Panc1 (cell line): ENCODE data around the gene MYADML2. TPM values are rescaled to one million over a fixed set of nuclear protein-coding genes. Genes with fewer than 3 reads are reported as not detected.

Source experiments
- ATAC-seq: fragments of 200-7000 bp; cut with Tn5 transposase; 2 replicates; pipeline ENCODE4 v1.9.1; 2020; ENCODE audit warnings: mild to moderate bottlenecking, moderate library complexity
- BruUV-seq: library from RNA; stranded (reverse); fragments of 400-500 nt; replicated peaks from 2 replicates; lab custom pipeline; 2021; lab: Mats Ljungman, UMichigan
- CTCF ChIA-PET: fragments of 300-600 bp; sonication (Branson Sonifier 250); formaldehyde crosslinking; loops from one replicate; lab custom pipeline; 2022; ENCODE audit warnings: antibody characterized with exemption; lab: Charles Lee
- POLR2A ChIA-PET: fragments of 300-600 bp; sonication (Branson Sonifier 250); formaldehyde crosslinking; loops from one replicate; lab custom pipeline; 2022; ENCODE audit warnings: antibody characterized with exemption; lab: Charles Lee
- DNase-seq: peaks from one replicate; pipeline ENCODE4 v3.0.0-alpha.2; 2010; ENCODE audit warnings: low read depth, low spot score
- H3K27ac ChIP-seq: 2 replicates; pipeline ENCODE4 v1.5.1; 2011; ENCODE audit warnings: mild to moderate bottlenecking, low read length, inconsistent platforms
- H3K27me3 ChIP-seq: fragments of 200-500 bp; sonication (Bioruptor generic); 2 replicates; pipeline ENCODE4 v1.6.0; 2014; ENCODE audit warnings: low read length, inconsistent platforms; ENCODE audit not compliant: control insufficient read depth, insufficient read depth
- H3K36me3 ChIP-seq: fragments of 200-500 bp; sonication (Bioruptor generic); 2 replicates; pipeline ENCODE4 v1.5.1; 2014; ENCODE audit warnings: inconsistent platforms, mild to moderate bottlenecking, low read length, moderate library complexity; ENCODE audit not compliant: control insufficient read depth, insufficient read depth
- H3K4me1 ChIP-seq: 2 replicates; pipeline ENCODE4 v1.5.1; 2011; ENCODE audit warnings: inconsistent platforms, mild to moderate bottlenecking, low read length, moderate library complexity; ENCODE audit not compliant: control insufficient read depth, insufficient read depth
- H3K4me3 ChIP-seq, 2 experiments: 2 replicates each; pipeline ENCODE4 v1.5.1; 2011 to 2012; ENCODE audit warnings: low read depth in 2 of 2, low read length in 2 of 2, mild to moderate bottlenecking in 2 of 2, inconsistent platforms in 1 of 2, moderate library complexity in 1 of 2
- H3K9me3 ChIP-seq: fragments of 200-500 bp; sonication (Bioruptor generic); 2 replicates; pipeline ENCODE4 v1.5.1; 2014; ENCODE audit warnings: low read depth, mild to moderate bottlenecking, inconsistent platforms, low read length, moderate library complexity; ENCODE audit not compliant: control insufficient read depth, insufficient read depth
- POLR2AphosphoS5 ChIP-seq: IDR thresholded peaks from 2 replicates; pipeline ENCODE4 v1.6.1; 2012; ENCODE audit warnings: mild to moderate bottlenecking, low read depth, low read length, moderate library complexity
- REST ChIP-seq, 2 experiments: IDR thresholded peaks; 2 replicates each; pipeline ENCODE4 v1.6.1; 2011 to 2012; ENCODE audit warnings: low read depth in 2 of 2, control low read depth in 1 of 2, low read length in 1 of 2, mild to moderate bottlenecking in 1 of 2, moderate library complexity in 1 of 2; ENCODE audit not compliant: insufficient read depth in 1 of 2
- SIN3A ChIP-seq: IDR thresholded peaks from 2 replicates; pipeline ENCODE4 v1.6.1; 2012; ENCODE audit warnings: low read depth, mild to moderate bottlenecking, low read length, moderate library complexity, borderline replicate concordance; ENCODE audit not compliant: insufficient read depth
- TCF7L2 ChIP-seq: IDR thresholded peaks from 2 replicates; pipeline ENCODE4 v1.6.1; 2011; ENCODE audit warnings: mild to moderate bottlenecking, low read depth, low read length, inconsistent platforms
- in situ Hi-C: cut with HindIII; loops from 2 replicates; pipeline ENCODE4 v1.10.0; 2016; ENCODE audit warnings: low sequenced_read_pairs, low pct_unique_long_range_greater_than_20kb
- intact Hi-C: fragments of 100-400 bp; cut with micrococcal nuclease; formaldehyde crosslinking; loops from one replicate; pipeline ENCODE4 v1.10.0; 2022; ENCODE audit not compliant: unreplicated experiment
- total RNA-seq: library from RNA; stranded (reverse); gene quantifications from one replicate; pipeline ENCODE4 v1.2.1, GENCODE V29; 2021; ENCODE audit not compliant: unreplicated experiment
- TF ChIP-seq, protein P1 (sequence below): fragments of 450-650 bp; IDR thresholded peaks from 2 replicates; pipeline ENCODE4 v1.5.1; 2017; ENCODE audit warnings: mild to moderate bottlenecking

Gene MYADML2
- total RNA-seq, 1 experiment from 2014 or later = not detected

DNA sequence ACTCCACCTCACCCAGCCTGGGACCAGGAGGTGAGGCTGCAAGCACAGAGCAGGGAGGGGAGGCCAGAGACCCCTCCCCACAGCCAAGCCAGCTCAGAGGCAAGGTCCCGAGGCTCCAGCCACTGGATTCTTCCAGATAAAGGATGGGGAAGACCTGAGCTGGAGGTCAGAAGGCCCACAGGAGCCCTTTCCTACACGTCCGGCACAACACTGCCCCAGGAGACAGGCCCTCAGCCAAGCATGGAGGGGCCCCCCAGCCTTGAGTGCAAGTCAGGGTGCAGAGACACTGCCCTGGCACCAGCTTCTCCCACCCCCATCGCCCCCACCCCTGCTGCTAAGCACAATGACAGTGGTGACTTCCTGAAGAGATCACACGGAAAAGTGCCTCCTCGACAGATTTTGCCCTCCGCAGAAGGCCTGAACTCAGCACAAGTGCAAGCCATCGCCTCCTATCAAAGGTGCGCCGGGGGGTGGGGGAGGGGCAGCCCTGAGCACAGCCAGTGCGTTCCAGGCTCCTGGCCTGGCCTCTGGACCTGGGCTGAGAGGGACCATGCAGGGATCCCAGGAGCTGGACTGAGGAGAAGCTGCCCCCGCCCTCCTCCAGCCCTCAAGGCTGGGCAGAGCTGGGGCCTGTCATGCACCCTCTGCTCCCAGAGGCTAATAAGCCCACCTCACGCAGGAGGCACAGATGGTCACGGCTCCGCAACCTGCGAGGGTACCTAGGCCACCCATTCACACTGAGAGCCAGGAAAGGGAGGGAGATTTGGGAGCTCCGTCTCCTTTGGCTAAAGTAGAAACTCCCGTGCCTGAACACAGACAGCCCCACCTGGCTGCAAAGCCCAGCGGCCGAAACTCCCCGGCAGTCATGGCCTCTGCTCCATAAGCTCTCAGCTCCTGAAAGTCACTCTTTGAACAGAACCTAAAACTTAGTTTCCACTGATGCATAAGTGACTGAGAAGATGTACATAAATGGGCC lies 22.2 kb downstream of the MYADML2 start:
- no peaks in the 10 kb centered on the region for H3K9me3 ChIP-seq
- H3K36me3 ChIP-seq = peaks cover 2% of the 10 kb centered on the region; the same call in 1 of the 2 replicates
- H3K27ac ChIP-seq = peak overlapping the region; percentile 94
- no TSS peak for BruUV-seq
- intact Hi-C loops (no loop called here), in situ Hi-C loops (no loop called here)
- peaks cover 57% of the 10 kb centered on the region for H3K4me1 ChIP-seq
- DNase-seq (no peak), ATAC-seq (0 out of 2 replicates have a peak, but pooled peaks have one; percentile 0)
- TF ChIP-seq, protein P1, sequence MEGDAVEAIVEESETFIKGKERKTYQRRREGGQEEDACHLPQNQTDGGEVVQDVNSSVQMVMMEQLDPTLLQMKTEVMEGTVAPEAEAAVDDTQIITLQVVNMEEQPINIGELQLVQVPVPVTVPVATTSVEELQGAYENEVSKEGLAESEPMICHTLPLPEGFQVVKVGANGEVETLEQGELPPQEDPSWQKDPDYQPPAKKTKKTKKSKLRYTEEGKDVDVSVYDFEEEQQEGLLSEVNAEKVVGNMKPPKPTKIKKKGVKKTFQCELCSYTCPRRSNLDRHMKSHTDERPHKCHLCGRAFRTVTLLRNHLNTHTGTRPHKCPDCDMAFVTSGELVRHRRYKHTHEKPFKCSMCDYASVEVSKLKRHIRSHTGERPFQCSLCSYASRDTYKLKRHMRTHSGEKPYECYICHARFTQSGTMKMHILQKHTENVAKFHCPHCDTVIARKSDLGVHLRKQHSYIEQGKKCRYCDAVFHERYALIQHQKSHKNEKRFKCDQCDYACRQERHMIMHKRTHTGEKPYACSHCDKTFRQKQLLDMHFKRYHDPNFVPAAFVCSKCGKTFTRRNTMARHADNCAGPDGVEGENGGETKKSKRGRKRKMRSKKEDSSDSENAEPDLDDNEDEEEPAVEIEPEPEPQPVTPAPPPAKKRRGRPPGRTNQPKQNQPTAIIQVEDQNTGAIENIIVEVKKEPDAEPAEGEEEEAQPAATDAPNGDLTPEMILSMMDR = no peak
- TF ChIP-seq TCF7L2 (no peak), REST (IDR thresholded peaks at IDR 0.05; ENCODE audit: insufficient read depth in 1 of 2, low read depth in 2 of 2, low read length in 1 of 2) (no peak), POLR2AphosphoS5 (no peak), SIN3A (no peak)
- peak overlapping the region; percentile 26 to 42; a peak in 3 of 4 replicates for H3K4me3 ChIP-seq
- no peaks in the 10 kb centered on the region for H3K27me3 ChIP-seq
- POLR2A ChIA-PET = interaction anchor here (0.6 to 1.1 kb wide), 7 partner anchors 9 to 222 kb away, joined by 3 to 5 read pairs (median 3); no protein-coding TSS in a partner anchor
- CTCF ChIA-PET = interaction anchor here (0.6 to 1.2 kb wide), 3 partner anchors 11 to 180 kb away, joined by 3 to 7 read pairs (median 4); no protein-coding TSS in a partner anchor

DNA sequence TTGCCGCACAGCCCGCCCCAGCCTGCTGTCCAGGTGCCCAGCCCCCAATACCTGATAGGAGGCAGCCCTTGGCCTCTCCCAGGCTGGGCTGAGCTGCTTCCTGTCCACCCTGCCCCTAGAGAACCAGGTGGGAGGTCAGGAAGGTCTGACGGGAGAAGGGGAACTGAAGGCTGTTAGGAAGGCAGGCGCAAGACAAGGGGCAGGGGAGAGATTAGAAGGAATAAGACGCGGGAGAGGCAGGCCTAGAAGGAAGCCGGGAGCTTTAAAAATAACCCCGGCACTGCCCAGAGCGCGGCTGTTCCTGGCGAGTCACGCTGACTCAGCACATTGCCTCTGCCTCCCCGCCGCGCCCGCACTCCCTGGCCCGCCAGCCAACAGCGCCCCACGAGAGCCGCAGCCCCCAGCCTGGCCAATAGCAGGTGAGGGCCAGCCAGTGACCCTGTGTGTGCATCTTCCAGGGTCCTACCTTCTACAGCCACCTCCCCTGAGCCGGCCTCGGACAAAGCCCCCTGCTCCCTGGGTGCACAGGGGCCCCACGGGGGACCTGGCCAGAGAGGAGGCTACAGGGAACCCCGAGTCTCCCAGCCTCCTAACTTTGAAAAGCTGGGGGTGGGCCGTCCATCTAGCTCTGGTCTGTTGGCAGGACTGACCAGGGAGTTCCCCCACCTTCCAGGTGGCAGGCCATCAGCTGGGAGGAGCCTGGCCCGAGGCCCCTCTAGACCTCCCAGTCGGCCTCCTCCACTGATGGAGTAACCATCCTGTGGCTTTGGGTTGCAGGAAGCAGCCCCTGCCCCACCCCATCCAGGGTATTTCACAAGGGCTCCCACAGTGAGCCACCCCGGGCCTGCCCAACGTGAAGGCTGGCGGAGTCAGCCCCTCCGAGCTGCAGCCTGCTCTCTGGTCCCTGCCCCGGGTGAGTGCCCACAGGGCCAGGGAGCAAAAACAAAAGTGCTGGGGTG lies 23.5 kb downstream of the MYADML2 start:
- ChIA-PET POLR2A (interaction anchor here (0.5 to 1.1 kb wide), 6 partner anchors 8 to 219 kb away, joined by 3 to 13 read pairs (median 7); no protein-coding TSS in a partner anchor), CTCF (interaction anchor here (0.6 to 1.2 kb wide), 3 partner anchors 13 to 181 kb away, joined by 3 to 7 read pairs (median 4); no protein-coding TSS in a partner anchor)
- intact Hi-C loops = no loop called here
- H3K4me3 ChIP-seq = peak overlapping the region; percentile 26 to 42
- H3K27ac ChIP-seq = peak overlapping the region; percentile 94
- in situ Hi-C loops = no loop called here
- DNase-seq (no peak), ATAC-seq (peak; percentile 17)
- no TSS peak for BruUV-seq
- no peaks in the 10 kb centered on the region for H3K27me3 ChIP-seq
- peaks cover 2% of the 10 kb centered on the region; the same call in 1 of the 2 replicates for H3K36me3 ChIP-seq
- peaks cover 58% of the 10 kb centered on the region for H3K4me1 ChIP-seq
- no peaks in the 10 kb centered on the region for H3K9me3 ChIP-seq
- TF ChIP-seq SIN3A (peak; percentile 78; the same call in 1 of the 2 replicates), TCF7L2 (no peak), POLR2AphosphoS5 (no peak)
